ENCODE results near the gene SUV39H1. TPM values are rescaled to one million over a fixed set of nuclear protein-coding genes. Genes with fewer than 3 reads are reported as not detected.
"Not testable (repeated sequence)": the region's sequence is repeated elsewhere in the genome, so short reads cannot be mapped to it uniquely, and the experiment has no call there.

Gene SUV39H1
- total and polyA plus RNA-seq, 4 donors: 3.2 to 5.8 (median 3.7) TPM

GRCh38 chrX:48689208-48689920 is 7.2 kb upstream of the SUV39H1 start:
- Histone ChIP-seq H3K4me3 (ENCODE audit: low read depth in 1 of 3, low read length in 3 of 3) (no peak overlapping the region), H3K27me3 (ENCODE audit: control insufficient read depth in 4 of 4, insufficient read depth in 4 of 4, low read length in 3 of 4) (no peaks in the 10 kb centered on the region), H3K9ac (ENCODE audit: low read depth in 1 of 2, low read length in 2 of 2) (no peak overlapping the region), H3K36me3 (ENCODE audit: control insufficient read depth in 4 of 4, insufficient read depth in 3 of 4, low read depth in 1 of 4, low read length in 3 of 4) (no peaks in the 10 kb centered on the region), H3K4me1 (ENCODE audit: control insufficient read depth in 4 of 4, insufficient read depth in 4 of 4, low read length in 3 of 4) (no peaks in the 10 kb centered on the region), H3K27ac (ENCODE audit: low read depth in 1 of 2, low read length in 2 of 2) (no peak overlapping the region), H3K9me3 (ENCODE audit: control insufficient read depth in 4 of 4, low read length in 3 of 4) (no peaks in the 10 kb centered on the region)
- TF ChIP-seq YY1 (IDR thresholded peaks at IDR 0.05) (no peak), FOXA1 (IDR thresholded peaks at IDR 0.05) (no peak), HNF4G (IDR thresholded peaks at IDR 0.05) (no peak), ZBTB33 (IDR thresholded peaks at IDR 0.05) (no peak), RXRA (IDR thresholded peaks at IDR 0.05) (no peak), FOXA2 (IDR thresholded peaks at IDR 0.05) (no peak), TAF1 (conservative IDR thresholded peaks at IDR 0.05) (no peak), MAX (IDR thresholded peaks at IDR 0.05) (no peak), EGR1 (IDR thresholded peaks at IDR 0.05; ENCODE audit: low read depth in 2 of 2) (no peak), GABPA (IDR thresholded peaks at IDR 0.05 in 1 of 2, conservative IDR thresholded peaks at IDR 0.05 in 1 of 2) (no peak), CTCF (IDR thresholded peaks at IDR 0.05; ENCODE audit: low read depth, low read length, missing input control) (no peak), RAD21 (IDR thresholded peaks at IDR 0.05) (no peak), ATF3 (IDR thresholded peaks at IDR 0.05) (no peak), JUND (IDR thresholded peaks at IDR 0.05) (no peak), REST (IDR thresholded peaks at IDR 0.05) (no peak), HNF4A (conservative IDR thresholded peaks at IDR 0.05) (no peak)
- DNase-seq (ENCODE audit: low spot score): no peak
- WGBS: 75% methylated on average over 11 of the region's 11 CpGs

- H3K4me1 ChIP-seq (ENCODE audit: control insufficient read depth in 4 of 4, insufficient read depth in 4 of 4, low read length in 3 of 4); H3K4me3 ChIP-seq (ENCODE audit: low read depth in 1 of 3, low read length in 3 of 3); H3K27me3 ChIP-seq (ENCODE audit: control insufficient read depth in 4 of 4, insufficient read depth in 4 of 4, low read length in 3 of 4); H3K9me3 ChIP-seq (ENCODE audit: control insufficient read depth in 4 of 4, low read length in 3 of 4); H3K9ac ChIP-seq (ENCODE audit: low read depth in 1 of 2, low read length in 2 of 2); H3K27ac ChIP-seq (ENCODE audit: low read depth in 1 of 2, low read length in 2 of 2); DNase-seq (ENCODE audit: low spot score); H3K36me3 ChIP-seq (ENCODE audit: control insufficient read depth in 4 of 4, insufficient read depth in 3 of 4, low read depth in 1 of 4, low read length in 3 of 4): not testable (repeated sequence)
- 90% methylated on average over 5 of the region's 5 CpGs for WGBS
These were observed 4.8 kb upstream of the SUV39H1 start for GRCh38 chrX:48691746-48692145.
